ENCODE results near the gene GPHN.
A peak's percentile ranks its signal among the peaks of the same experiment; 100 is the strongest.

The GPHN gene

DNA sequence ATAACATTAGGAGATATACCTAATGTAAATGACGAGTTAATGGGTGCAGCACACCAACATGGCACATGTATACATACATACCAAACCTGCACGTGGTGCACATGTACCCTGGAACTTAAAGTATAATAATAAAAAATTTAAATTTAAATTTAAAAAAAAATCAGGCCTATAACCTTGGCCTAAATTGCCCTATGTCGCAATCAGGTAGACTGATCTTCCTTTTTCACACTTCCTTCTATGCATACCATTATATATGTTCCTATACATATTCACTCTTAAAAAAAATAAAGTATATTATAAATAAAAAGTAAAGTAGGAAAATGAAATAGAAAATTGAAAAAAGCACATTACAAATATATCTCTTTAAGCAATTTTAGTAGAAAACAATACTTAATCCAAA, 563.6 kb downstream of the GPHN start:
- no peak for DNase-seq

DNA sequence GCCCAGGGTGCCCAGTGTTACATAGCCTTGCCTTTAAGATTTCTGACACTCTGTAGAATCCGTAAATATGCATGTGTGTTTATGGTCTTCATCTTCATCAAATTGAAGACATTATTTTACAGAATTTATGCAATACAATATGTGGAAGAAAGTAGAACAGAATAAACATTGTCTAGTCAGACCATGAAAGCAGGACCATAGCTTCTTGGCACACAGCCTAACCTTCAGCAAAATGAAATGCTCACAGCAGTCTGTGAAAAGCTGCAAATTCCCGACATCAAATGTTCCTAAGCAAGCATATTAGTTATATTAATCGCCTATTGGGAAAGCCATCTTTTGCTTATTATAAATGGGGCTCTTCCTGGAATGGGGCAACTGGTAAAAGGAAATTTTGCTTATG, 570.0 kb downstream of the GPHN start:
- DNase-seq: no peak

DNA sequence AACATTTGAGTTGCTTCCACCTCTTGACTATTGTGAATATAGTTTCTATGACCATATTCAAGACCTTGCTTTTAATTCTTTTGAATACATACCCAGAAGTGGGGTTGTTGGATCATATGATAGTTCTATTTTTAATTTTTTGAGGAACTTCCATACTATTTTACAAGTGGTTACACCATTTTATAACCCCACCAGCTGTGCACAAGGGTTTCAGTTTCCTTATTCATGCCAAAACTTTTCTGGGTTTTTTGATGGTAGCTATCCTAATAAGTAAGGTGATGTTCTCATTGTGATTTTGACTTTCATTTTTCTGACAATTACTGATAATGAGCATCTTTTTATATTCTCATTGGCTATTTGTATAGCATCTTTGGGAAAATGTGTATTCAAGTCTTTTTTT, 571.9 kb downstream of the GPHN start:
- no peak for DNase-seq

DNA sequence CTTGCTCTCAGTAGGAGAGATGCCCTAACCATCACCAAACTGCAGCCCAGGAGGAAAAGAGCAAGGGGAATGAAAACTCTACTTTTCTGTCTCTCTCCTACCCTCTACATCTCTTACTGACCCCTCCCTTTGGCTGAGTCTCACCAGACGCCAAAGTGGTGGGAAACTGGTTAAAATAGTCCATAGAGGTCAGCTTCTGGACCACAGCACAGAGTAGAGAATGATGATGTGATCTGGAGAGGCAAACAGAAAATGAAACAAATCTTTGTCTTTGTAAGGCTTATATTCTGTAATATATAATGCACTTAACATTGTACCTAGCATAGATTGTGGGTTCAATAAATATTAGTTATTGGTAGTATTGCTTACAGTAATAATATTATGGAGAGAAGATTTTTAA, 600.3 kb downstream of the GPHN start:
- no peak for DNase-seq

DNA sequence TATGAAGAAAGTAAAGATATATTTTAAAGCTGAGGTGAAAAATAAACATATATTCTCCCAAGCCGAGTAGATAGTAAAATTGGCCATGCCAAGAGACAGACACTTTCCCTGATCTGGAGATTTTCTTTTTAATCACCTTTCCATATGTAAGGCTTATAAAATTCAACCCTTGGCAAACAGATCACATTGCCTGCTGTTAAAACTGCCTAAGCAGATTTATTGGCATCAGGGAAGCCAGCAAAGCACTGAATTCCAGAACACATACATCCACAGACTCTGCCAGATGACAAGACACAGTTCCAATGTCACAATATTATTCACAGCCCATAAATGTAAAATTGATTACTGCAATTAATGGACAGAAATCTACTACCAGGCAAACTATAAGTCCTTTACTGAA, 603.1 kb downstream of the GPHN start:
- no peak for DNase-seq

DNA sequence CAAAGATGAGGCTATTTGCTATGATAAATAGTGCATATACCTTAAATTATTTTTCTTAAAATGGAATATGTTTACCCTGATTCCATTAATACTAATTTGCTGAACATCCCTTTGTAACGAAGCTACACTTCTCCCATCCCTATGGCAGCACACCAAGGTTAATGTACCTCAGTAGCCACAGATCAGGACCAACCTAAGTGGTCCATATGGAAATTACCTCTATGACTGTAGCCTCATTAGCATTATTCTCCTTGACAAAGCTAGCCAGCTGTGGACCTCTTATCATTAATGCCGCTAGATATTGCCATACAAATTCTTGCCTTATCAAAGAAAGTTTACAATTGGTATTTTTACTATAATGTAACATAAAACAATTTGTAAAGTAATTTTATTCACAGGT, 604.4 kb downstream of the GPHN start:
- DNase-seq: no peak

DNA sequence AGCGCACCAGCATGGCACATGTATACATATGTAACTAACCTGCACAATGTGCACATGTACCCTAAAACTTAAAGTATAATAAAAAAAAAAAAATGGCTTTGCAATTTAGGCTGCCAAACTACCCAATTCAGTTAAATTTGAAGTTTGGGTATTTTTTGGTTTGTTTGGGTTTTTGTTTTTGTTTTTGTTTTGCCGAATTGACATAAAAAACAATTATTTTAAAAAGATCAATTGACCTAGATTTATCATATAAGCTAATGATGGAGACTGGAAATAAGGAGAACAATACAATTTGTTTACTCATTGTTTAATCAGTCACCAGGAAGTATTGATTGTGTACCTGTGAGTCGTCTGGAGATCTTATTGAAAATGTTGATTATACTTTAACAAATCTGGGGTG, 619.2 kb downstream of the GPHN start:
- DNase-seq: no peak

DNA sequence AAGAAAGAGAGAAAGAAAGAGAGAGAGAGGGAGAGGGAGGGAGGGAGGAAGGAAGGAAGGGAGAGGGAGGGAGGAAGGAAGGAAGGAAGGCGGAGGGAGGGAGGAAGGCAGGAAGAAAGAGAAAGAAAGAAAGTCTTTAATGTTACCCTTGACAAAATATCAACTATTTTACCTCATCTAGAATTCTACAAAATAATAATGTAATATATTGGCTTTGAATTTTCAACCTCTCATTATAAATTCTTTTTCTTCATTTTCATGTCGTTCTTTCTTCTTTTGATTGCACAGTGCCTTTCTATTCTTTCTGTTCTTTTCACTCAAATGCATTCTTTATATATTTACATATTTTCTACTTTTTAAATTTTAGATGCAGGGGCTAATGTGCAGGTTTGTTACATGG, 621.8 kb downstream of the GPHN start:
- DNase-seq: no peak

DNA sequence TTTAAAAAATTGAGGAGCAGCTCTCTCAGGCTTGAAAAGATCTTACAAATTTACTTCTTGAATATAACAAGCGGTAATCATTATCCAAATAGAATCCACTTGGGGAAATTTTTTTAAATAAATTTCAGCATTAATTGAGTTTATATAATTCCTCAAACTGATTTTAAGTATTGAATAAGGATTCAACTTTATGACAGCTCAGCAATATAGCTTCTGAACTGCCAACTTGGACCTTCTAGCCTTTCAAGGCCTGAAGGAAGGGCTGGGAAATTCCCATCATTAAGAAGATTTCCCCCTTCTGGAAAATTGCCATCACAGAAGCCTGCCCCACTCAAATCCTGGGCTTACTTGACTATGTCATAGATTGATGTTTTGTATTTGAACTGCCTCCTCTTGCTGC, 623.7 kb downstream of the GPHN start:
- DNase-seq: no peak

DNA sequence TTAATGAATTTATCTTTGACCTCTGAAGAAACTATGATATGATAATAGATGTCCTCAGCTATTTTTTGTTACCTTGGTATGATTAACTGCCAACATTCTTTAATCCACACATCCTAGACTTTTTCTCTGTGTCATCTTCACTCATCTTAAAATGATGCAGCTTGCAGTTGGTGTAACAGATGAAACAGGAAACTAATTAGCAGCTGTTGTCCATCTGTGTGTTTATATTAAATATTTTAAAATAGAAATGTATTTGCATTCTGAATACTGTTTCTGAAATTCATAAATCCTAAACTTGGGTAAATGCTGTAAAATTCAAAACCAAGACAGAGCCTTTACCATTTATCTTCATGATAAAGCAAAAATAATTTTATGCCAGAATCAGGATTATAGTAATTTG, 625.2 kb downstream of the GPHN start:
- no peak for DNase-seq

DNA sequence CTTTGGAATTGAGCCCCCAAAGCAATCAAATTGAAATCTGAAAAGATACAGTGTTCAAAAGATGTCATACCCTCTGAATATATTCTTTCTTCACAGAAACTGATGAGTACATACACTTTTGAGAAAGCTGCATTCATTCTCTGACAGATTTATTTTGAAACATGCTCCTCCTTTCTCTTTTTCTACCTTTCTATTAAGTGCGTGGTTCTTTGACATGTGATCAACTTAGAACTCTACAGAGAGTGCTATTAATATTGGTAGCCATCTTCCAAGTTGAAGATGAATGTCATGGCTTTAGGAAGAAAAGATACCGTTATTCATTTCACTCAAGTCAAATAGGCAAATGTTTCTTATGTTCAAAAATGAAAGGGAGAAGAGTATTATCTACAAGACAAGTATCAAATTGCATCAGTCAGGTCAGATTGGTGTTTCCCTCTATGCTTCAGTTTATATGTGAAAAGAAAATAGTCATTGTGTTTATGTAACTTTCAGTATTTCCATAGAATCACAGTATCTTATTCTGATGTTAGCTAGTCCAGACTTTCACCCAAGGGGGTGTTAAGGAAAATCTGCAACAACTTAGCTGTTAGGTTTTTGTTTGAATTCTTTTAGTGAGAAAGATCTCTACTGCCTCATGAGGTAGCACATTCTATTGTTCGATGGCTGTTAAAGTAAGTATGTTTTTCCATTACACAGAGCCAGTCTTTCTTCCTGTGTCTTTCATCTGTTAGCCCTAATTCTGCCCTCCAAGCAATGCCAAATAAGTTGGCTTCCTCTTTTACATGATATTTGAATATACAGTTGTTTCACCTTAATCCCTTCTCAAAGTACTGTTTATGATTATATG, 625.9 kb downstream of the GPHN start:
- DNase-seq: no peak

DNA sequence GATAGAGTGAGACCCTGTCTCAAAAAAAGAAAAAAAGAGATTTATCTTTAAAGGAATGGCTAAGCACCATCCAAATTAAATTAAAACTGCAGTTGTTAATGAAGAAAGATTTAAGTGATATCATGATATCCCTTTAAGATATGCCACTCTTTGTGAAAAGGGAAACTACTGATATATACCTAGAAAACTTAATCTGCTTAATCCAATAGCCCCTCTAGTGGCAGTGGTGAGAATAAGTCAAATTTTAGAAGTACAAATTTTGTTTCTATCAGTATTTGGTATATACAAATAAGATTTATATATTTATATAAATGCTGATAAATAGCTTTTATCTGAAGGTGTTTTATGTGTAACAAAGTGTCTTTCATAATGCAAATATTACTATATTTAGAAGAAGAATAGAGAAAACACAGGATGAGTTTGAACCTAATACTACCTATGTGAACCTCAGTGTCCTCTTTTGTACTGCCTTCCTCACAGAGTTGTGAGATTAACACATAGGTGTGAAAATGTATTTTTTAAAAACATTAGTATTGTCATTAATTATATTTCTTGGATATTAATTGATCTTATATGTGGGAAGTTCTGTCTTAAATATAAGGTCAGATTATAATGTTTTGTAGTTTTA, 629.9 kb downstream of the GPHN start:
- no peak for DNase-seq

DNA sequence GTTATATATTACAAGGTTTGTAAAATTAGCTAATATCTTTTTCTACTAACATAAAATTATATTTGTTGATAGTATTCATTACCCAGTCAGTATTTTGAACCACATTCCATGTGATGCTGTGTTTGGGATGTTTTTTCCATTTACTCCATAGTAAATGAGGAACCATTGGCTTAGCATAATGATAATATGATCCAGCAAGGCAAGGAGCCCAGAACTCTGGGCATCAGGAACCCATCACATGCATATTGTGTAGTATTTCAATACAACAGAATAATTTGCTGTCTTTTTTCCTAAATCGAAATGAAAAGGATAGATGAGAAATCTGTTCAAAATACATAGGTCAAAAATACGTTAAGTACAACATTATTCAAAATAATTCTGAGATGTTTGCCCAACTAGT, 632.6 kb downstream of the GPHN start:
- DNase-seq: no peak

DNA sequence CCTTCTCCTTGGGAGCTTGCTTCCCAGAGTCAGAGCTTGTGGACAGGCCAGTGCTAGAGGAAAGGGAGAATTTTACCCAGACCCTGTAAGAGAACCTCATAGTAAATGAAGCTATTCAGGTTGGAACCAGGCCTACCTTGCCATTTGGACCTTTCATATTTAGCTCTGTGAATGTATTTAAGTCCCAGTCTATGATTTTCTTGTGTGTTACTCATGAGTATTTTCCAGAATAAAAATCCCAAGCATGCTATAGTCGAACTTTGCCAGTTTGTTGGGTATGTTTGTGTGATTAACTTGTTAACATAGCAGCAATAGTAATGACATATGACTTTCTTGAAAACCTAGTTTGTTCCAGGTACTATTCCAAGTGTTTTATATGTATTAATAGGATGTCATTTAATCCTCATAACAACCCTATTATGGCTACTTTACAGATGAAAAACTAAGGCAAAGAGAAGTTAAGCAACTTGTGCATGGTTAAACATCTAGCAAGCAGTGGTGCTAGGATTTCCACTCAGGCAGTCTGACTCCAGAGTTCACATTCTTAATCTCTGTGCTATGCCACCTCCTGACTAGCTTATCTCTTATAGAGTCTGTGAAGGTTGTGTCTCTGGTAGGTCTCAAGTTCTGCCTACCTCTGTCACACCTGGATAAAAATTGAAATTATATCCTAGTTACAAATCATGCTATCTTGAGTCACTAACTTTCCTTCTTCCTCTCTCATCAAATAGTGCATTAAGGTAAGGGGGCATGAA, 633.4 kb downstream of the GPHN start:
- DNase-seq: no peak

DNA sequence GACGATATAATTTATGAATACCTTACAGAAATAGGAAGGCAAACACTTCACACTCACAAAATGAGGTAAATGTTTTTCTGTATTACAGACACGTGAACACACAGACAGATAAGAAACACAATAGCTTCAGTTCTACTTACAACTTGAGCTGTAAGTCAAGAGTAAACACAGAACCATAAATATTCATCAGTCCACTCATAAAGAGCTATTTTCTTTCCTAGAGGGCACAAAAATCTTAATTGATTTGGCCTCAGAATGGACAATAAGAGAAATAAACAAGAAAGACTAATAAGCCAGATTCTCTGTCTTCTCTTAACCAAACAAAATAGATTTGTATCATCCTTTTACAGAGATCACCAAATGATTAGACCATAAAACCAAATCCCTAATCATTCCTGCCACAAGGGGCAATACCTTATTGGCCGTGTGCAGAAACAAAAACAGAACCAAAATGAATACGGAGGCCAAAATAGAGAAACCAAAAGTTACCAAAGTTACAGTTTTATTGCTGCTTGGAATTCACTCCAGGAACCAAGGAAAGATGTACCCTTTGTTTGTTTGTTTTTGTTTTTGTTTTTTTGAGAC, 643.2 kb downstream of the GPHN start:
- no peak for DNase-seq

DNA sequence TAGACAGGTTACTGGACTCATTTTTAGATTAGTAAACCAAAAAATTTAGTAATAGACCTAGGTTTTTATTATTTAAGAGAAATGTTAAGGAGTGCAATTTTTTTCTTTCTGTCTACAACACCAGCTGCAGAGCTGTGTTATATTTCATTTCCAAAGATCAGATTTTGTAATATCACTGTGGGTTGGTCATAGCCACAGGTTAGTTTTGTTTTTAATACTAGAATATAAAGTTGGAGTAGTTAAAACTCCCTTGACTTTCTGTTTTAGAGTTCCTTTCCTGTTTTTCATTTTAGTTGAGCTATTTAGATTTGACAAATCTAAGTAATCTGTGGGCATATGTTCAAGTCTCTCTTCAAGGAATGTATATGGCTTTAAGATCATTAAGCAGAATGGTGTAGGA, 650.6 kb downstream of the GPHN start:
- no peak for DNase-seq

DNA sequence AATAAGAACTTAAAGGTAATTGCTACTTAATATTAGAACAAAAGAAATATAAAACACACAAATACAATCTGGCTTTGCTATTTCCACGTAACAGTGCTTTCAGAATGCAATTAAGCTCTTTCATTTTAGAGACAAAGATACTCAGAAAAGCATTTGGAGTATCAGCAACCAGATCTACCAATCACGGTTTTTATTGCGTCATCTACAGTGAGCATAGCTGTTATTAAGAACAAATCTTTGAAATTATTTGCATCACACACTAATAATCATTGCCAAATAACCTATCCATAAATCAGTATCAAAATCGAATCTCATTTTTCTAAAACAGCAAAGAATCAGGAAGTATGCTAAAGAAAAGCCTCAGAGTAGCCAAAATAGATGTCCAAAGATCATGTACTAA, 654.4 kb downstream of the GPHN start:
- DNase-seq: no peak

DNA sequence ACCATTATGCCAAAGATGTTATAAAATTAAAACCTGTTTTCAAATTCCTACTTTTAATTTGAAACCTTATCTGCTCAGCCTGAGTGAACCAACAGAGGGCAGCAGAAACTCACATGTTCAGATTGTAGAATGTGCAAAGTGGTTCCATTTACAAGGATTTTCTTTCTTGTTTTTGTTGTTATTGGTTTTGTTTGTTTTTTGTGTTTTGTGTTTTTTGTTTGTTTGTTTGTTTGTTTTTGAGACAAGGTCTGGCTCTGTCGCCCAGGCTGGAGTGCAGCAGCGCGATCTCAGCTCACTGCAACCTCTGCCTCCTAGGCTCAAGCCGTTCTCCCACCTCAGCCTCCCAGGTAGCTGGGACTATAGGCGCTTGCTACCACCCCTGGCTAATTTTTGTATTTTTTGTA, 658.5 kb downstream of the GPHN start:
- DNase-seq: peak; percentile 27

DNA sequence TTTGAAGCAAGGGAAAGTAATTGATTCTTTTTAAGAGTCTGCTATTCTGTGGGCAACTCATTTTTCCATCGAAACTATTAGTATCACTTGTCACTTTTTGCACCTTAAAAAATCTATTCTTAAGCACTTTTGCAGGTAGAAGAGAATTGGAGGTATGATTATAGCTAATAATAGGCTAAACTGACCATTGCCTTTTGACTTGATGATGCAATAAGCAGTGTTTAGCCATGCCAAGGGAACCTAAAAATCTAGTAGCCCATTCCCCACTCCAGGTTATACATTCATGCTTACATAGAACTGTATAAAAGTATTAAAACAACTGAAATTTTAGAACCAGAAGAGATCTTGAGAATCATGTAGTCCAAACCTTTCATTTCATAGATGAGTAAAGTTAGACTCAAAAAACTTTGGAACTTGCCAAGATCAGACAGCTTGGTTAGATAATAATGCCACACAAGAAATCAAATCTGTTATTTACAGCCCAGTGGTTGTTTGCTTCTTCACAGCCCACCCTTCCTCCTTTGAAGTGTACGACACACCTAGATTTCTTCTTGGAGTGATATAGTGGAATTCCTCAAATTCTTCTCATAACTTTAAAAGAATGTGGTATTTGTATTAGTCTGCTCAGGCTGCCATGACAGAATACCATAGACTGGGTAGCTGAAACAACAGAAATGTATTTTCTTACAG, 659.6 kb downstream of the GPHN start:
- DNase-seq: no peak

DNA sequence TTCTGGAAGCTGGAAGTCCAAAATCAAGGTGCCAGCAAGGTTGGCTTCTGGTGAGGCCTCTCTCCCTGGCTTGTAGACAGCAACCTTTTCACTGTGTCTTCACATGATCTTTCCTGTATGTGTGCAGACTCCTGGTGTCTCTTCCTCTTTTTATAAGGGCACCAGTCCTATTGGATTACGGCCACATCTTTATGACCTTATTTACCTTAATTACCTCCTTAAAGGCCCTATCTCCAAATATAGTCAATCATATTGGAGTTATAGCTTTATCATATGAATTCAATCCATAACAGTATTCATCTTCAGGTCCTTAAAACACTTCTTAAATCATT, 660.1 kb downstream of the GPHN start:
- DNase-seq: no peak

DNA sequence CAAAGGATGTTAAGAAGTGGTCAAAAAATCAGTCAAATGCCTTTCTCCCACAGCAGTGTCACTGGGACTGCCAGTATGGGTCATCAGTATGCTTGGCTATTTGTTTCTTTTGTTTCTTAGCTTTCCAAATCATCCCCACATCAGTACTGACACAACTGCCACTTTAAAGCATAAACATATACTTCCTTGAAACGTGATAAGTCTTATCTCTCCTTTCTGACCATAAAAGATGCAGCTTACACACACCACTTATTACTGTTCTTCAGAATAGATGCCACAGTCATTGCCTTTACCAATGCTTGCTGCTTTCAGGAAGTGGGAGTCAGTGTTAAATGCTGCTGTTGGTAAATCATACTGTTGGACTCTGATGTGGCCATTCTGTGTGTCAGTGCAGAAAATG, 662.7 kb downstream of the GPHN start:
- DNase-seq: no peak

DNA sequence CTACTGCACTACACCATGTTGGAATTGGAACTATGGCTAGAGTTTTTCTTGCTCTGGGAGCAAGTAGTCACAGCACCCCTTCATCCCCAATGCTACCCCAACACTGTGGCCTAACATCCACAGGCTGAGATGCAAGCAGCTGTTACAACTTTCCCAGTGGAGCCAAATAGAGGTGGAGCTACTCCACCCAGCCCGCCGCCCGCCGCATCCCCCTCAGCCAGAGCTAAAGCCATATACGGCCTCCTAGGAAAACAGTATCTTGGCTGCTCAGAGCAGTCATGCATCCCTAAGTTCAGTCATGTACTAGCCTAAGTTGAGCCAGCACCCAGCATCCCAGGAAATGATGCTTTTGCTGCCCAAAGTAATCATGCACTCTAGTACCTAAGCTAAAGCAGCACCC, 664.1 kb downstream of the GPHN start:
- DNase-seq: no peak

DNA sequence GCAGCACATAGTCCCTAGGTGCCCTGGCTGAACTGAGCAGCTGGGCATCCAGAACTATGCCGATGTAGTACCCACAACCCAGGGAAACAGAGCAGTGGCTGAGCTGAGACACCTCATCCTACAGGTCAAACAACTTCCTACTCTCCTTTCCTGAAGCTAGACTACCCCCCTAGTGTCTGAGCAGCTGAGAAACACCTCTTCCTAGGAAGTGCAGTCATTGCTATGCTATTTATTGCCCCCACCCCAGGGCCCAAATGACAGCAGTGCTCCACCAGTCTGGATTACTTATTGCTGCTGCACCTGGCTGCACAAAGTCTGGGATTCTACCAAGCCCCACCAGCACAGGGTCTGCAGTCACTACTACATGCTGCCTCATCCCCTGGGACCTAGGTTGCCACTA, 664.6 kb downstream of the GPHN start:
- DNase-seq: no peak

All from activated naive CD4-positive, alpha-beta T cell treated with Interleukin-2 at 50 U/mL for 16 hours (primary cell).